NCI-H1694 (cell line): ENCODE results near the gene ZBTB20.
A peak's percentile ranks its signal among the peaks of the same experiment; 100 is the strongest.

Source experiments
- DNase-seq: peaks from one replicate; lab custom pipeline; 2025; lab: John Stamatoyannopoulos, UW

ZBTB20 gene

GRCh38 chr3:114293838-114294535 lies 853.1 kb downstream of the ZBTB20 start, which contains the start of gene TIGIT:
Gene TIGIT, plus strand, starts transcription at chr3:114294028. Its CDS starts 34 bp downstream, at chr3:114294062.
- DNase-seq, result no peak

GRCh38 chr3:114290911-114291901 lies 855.9 kb downstream of the ZBTB20 start:
- peak; percentile 75 for DNase-seq

- DNase-seq, result no peak
Measured at GRCh38 chr3:114286266-114286665, 860.8 kb downstream of the ZBTB20 start.

GRCh38 chr3:114285648-114286230 lies 861.3 kb downstream of the ZBTB20 start:
- no peak for DNase-seq

- DNase-seq, result no peak
Measured at GRCh38 chr3:114284644-114285043, 862.4 kb downstream of the ZBTB20 start.
